Jurkat, Clone E6-1 (cell line): Measurements from ENCODE around the gene TAOK1. TPM values are rescaled to one million over a fixed set of nuclear protein-coding genes. Genes with fewer than 3 reads are reported as not detected.
"Not testable (repeated sequence)": the region's sequence is repeated elsewhere in the genome, so short reads cannot be mapped to it uniquely, and the experiment has no call there.

Source experiments
- DNase-seq: peaks from one replicate; pipeline ENCODE4 v3.0.0-alpha.2; 2011; ENCODE audit warnings: low read depth, low spot score
- H3K4me3 ChIP-seq: 2 replicates; pipeline ENCODE4 v1.5.1; 2011; ENCODE audit warnings: mild to moderate bottlenecking, low read length, control low read depth, moderate library complexity
- polyA plus RNA-seq: library from polyadenylated mRNA; unstranded; fragments of >200 nt; gene quantifications from one replicate; pipeline ENCODE4 v1.2.1, GENCODE V29; 2012; ENCODE audit warnings: missing spikeins; ENCODE audit not compliant: insufficient read length, insufficient read depth

The TAOK1 gene
- polyA plus RNA-seq = 11.0 TPM

GRCh38 chr17:29389982-29390850, at the start of gene TAOK1:
TSS of gene TAOK1 (plus strand) at chr17:29390363. CDS start at chr17:29451549, 61,186 bp downstream.
- peak; percentile 94 for DNase-seq
- peak within 1 kb of the TSS; percentile 95 for H3K4me3 ChIP-seq

GRCh38 chr17:29341726-29342125, 48.4 kb upstream of the TAOK1 start:
- DNase-seq = no peak

GRCh38 chr17:29342158-29342765, 47.9 kb upstream of the TAOK1 start:
- no peak overlapping the region for H3K4me3 ChIP-seq
- no peak for DNase-seq

More at GRCh38 chr17:29341726-29342125, 48.4 kb upstream of the TAOK1 start:
- H3K4me3 ChIP-seq = no peak overlapping the region

GRCh38 chr17:29344201-29344856, 45.8 kb upstream of the TAOK1 start:
- no peak for DNase-seq
- no peak overlapping the region for H3K4me3 ChIP-seq

- no peak for DNase-seq
- H3K4me3 ChIP-seq = no peak overlapping the region
Observed at GRCh38 chr17:29345066-29345465, 45.1 kb upstream of the TAOK1 start.

GRCh38 chr17:29345470-29345869, 44.7 kb upstream of the TAOK1 start:
- not testable (repeated sequence) for H3K4me3 ChIP-seq

GRCh38 chr17:29346462-29346861, 43.7 kb upstream of the TAOK1 start:
- H3K4me3 ChIP-seq = no peak overlapping the region
- DNase-seq = no peak

More at GRCh38 chr17:29345470-29345869, 44.7 kb upstream of the TAOK1 start:
- not testable (repeated sequence) for DNase-seq

- no peak overlapping the region for H3K4me3 ChIP-seq
- no peak for DNase-seq
Observed at GRCh38 chr17:29347831-29348629, 42.1 kb upstream of the TAOK1 start.

GRCh38 chr17:29349409-29349808, 40.8 kb upstream of the TAOK1 start:
- H3K4me3 ChIP-seq = no peak overlapping the region
- no peak for DNase-seq

- no peak overlapping the region for H3K4me3 ChIP-seq
- no peak for DNase-seq
Observed at GRCh38 chr17:29352146-29352545, 38.0 kb upstream of the TAOK1 start.

GRCh38 chr17:29357232-29357631, 32.9 kb upstream of the TAOK1 start:
- DNase-seq = no peak
- no peak overlapping the region for H3K4me3 ChIP-seq

- DNase-seq = no peak
- no peak overlapping the region for H3K4me3 ChIP-seq
Observed at GRCh38 chr17:29357821-29358232, 32.3 kb upstream of the TAOK1 start.

- H3K4me3 ChIP-seq = no peak overlapping the region
- DNase-seq = no peak
Observed at GRCh38 chr17:29358416-29358815, 31.7 kb upstream of the TAOK1 start.

GRCh38 chr17:29359777-29360176, 30.4 kb upstream of the TAOK1 start:
- no peak overlapping the region for H3K4me3 ChIP-seq
- no peak for DNase-seq

GRCh38 chr17:29363716-29364115, 26.4 kb upstream of the TAOK1 start:
- no peak overlapping the region for H3K4me3 ChIP-seq
- no peak for DNase-seq

GRCh38 chr17:29364691-29365090, 25.5 kb upstream of the TAOK1 start:
- DNase-seq = no peak
- no peak overlapping the region for H3K4me3 ChIP-seq

- no peak overlapping the region for H3K4me3 ChIP-seq
- DNase-seq = no peak
Observed at GRCh38 chr17:29368161-29368560, 22.0 kb upstream of the TAOK1 start.

GRCh38 chr17:29368926-29369325, 21.2 kb upstream of the TAOK1 start:
- H3K4me3 ChIP-seq = no peak overlapping the region
- no peak for DNase-seq
